Nephron (organoid): Measurements from ENCODE around the gene PPP1R1B.

Experiments used
- H3K27ac Mint-ChIP-seq, 3 experiments: 2 replicates each; pipeline ENCODE4 v1.8.0; 2020; ENCODE audit warnings: mixed read lengths in 3 of 3, mild to moderate bottlenecking in 2 of 3, moderate library complexity in 1 of 3
- H3K27me3 Mint-ChIP-seq: 2 replicates; pipeline ENCODE4 v1.8.0; 2021; ENCODE audit warnings: low read depth, mild to moderate bottlenecking, moderate library complexity, mixed read lengths
- H3K36me3 Mint-ChIP-seq: 2 replicates; pipeline ENCODE4 v1.8.0; 2020; ENCODE audit warnings: low read depth, mixed read lengths
- H3K4me1 Mint-ChIP-seq: 2 replicates; pipeline ENCODE4 v1.8.0; 2020; ENCODE audit warnings: mixed read lengths
- H3K4me3 Mint-ChIP-seq, 3 experiments: 2 replicates each; pipeline ENCODE4 v1.8.0; 2020; ENCODE audit warnings: mild to moderate bottlenecking in 3 of 3, mixed read lengths in 3 of 3, moderate library complexity in 2 of 3
- H3K9me3 Mint-ChIP-seq: 2 replicates; pipeline ENCODE4 v1.8.0; 2020; ENCODE audit warnings: mixed read lengths
- CTCF ChIP-seq, 3 experiments: fragments of 200-600 bp; sonication (generic); IDR thresholded peaks; one replicate each; pipeline ENCODE4 v1.5.0; 2021; ENCODE audit warnings: antibody characterized with exemption in 3 of 3; ENCODE audit not compliant: unreplicated experiment in 3 of 3

The PPP1R1B gene

GRCh38 chr17:39667945-39668924 is 41.5 kb downstream of the PPP1R1B start, which contains the start of gene PNMT:
PNMT (plus strand) TSS chr17:39668453; CDS start chr17:39668476, 23 bp downstream.
- H3K27ac Mint-ChIP-seq = no peak within 1 kb of the TSS
- TF ChIP-seq CTCF (IDR thresholded peaks at IDR 0.05; ENCODE audit: unreplicated experiment in 3 of 3) = peak; percentile 47 to 68 (median 62)
- H3K27me3 Mint-ChIP-seq = peaks cover 65% of the 10 kb centered on the region
- H3K4me3 Mint-ChIP-seq = peak within 1 kb of the TSS; percentile 12 to 74 (median 62)
- no peaks in the 10 kb centered on the region for H3K9me3 Mint-ChIP-seq
- H3K4me1 Mint-ChIP-seq = peaks cover 5% of the 10 kb centered on the region
- H3K36me3 Mint-ChIP-seq = no peaks in the 10 kb centered on the region

GRCh38 chr17:39669897-39670735 is 43.4 kb downstream of the PPP1R1B start:
- Mint-ChIP-seq H3K36me3 (no peaks in the 10 kb centered on the region), H3K4me3 (no peak overlapping the region), H3K4me1 (peaks cover 6% of the 10 kb centered on the region), H3K9me3 (no peaks in the 10 kb centered on the region), H3K27ac (no peak overlapping the region), H3K27me3 (peaks cover 60% of the 10 kb centered on the region)
- TF ChIP-seq CTCF (IDR thresholded peaks at IDR 0.05; ENCODE audit: unreplicated experiment in 3 of 3) = no peak

- TF ChIP-seq CTCF (IDR thresholded peaks at IDR 0.05; ENCODE audit: unreplicated experiment in 3 of 3) = no peak
- H3K4me1 Mint-ChIP-seq = peaks cover 11% of the 10 kb centered on the region
- H3K27ac Mint-ChIP-seq = no peak overlapping the region
- peaks cover 54% of the 10 kb centered on the region for H3K27me3 Mint-ChIP-seq
- no peaks in the 10 kb centered on the region for H3K36me3 Mint-ChIP-seq
- no peaks in the 10 kb centered on the region for H3K9me3 Mint-ChIP-seq
- H3K4me3 Mint-ChIP-seq = no peak overlapping the region
These were observed 44.0 kb downstream of the PPP1R1B start for GRCh38 chr17:39670746-39671145.

GRCh38 chr17:39671651-39672521 is 45.1 kb downstream of the PPP1R1B start:
- no peak overlapping the region for H3K4me3 Mint-ChIP-seq
- H3K9me3 Mint-ChIP-seq = no peaks in the 10 kb centered on the region
- H3K27me3 Mint-ChIP-seq = peaks cover 45% of the 10 kb centered on the region
- no peaks in the 10 kb centered on the region for H3K36me3 Mint-ChIP-seq
- peak; percentile 50 to 65 (median 64) for TF ChIP-seq CTCF (IDR thresholded peaks at IDR 0.05; ENCODE audit: unreplicated experiment in 3 of 3)
- H3K27ac Mint-ChIP-seq = peak overlapping the region in 2 of 3 experiments; percentile 45 to 57
- peaks cover 13% of the 10 kb centered on the region for H3K4me1 Mint-ChIP-seq
